HK-2 (cell line): ENCODE results near the gene TAX1BP3.
A peak's percentile ranks its signal among the peaks of the same experiment; 100 is the strongest.

Experiments
- DNase-seq: peaks from one replicate; pipeline ENCODE4 v3.0.0-alpha.2; 2018; ENCODE audit not compliant: unreplicated experiment

Gene TAX1BP3

DNA sequence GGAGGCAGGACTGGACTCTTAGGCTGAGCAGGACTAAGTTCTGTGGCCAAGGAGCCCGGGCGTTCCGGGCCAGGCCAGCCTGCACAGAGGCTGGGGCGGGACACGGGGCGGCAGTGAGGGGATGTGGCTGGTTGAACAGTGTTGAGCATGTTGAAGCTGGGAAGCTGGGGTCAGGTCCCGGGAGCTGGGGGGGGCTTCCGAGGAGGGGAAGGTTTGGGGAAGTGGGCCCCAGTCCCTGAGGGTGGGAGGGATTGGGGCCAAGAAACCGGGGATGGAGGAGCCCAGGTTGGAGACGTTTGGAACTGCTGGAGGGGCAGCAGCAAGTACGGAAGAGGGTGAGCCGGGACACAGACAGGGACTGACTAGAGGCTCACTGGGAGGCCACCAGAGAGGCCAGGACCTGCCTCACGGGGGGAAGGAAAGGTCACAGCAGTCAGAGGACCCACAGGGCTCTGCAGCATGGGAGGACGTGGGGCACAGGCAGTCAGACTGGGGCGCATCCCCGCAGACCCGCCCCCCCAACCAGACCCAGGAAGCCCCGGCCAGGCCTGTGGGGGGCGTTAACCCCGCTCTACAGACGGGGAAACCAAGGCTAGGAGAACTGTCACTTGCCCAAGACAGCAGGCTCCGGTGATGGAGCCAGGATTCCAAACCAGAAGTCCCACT, 9.5 kb downstream of the TAX1BP3 start:
- no peak for DNase-seq

DNA sequence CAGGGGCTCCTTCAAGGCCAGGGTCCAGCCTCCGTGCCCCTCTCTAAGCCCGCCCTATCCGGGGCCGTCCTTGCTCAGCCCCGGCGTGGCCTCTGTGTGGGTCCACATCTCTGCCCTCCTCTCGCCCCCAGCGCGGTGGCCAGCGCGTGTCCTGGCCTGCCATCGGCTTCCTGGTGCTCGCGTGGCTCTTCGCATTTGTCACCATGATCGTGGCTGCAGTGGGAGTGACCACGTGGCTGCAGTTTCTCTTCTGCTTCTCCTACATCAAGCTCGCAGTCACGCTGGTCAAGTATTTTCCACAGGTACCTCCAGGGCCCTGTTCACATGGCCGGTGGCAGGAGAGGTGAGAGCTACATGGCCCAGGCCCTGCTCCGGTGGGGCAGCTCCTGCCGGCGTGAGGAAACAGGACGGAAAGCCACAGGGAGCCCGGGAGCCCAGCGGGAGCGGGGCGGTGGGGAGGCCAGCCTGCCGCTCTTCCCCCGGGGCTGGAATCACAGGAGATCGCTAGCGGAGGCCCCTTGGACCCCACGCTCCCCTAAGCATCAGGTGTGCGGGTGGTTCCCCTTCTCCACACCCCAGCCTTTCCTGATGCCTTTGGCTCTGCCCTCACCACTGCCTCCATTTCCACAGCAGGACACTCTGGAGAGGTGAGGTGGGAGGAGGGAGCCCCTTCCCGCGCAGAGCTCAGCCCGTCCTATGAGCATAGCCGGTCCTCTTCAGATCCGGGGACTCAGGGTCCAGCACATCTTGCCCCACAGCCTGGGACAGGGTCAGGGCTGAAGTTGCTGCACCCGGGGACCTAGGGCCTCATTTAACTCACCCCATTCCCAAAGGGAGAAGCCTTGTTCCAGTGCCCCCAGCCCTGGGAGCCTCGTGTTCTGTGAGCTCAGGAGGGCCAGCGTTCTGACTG, 10.2 kb downstream of the TAX1BP3 start:
- DNase-seq, result no peak

DNA sequence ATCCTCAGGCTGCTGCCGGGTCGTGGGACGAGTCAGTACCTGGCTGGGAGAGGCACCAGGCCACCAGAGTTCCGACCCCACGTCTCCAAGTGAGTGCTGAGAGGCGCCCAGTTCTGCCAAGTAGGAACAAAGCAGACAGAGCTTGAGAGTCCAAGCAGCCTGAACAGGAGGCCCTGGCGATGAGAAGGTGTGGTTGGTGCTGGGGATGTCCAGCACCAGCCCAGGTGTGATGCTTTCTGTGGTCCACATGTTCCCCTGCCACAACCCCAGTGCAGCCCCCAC, 10.8 kb downstream of the TAX1BP3 start:
- no peak for DNase-seq

- no peak for DNase-seq
Measured at GRCh38 chr17:3656755-3657587, 11.4 kb downstream of the TAX1BP3 start.

- no peak for DNase-seq
Measured at GRCh38 chr17:3656353-3656752, 12.0 kb downstream of the TAX1BP3 start.

GRCh38 chr17:3655766-3656165, 12.6 kb downstream of the TAX1BP3 start:
- no peak for DNase-seq

DNA sequence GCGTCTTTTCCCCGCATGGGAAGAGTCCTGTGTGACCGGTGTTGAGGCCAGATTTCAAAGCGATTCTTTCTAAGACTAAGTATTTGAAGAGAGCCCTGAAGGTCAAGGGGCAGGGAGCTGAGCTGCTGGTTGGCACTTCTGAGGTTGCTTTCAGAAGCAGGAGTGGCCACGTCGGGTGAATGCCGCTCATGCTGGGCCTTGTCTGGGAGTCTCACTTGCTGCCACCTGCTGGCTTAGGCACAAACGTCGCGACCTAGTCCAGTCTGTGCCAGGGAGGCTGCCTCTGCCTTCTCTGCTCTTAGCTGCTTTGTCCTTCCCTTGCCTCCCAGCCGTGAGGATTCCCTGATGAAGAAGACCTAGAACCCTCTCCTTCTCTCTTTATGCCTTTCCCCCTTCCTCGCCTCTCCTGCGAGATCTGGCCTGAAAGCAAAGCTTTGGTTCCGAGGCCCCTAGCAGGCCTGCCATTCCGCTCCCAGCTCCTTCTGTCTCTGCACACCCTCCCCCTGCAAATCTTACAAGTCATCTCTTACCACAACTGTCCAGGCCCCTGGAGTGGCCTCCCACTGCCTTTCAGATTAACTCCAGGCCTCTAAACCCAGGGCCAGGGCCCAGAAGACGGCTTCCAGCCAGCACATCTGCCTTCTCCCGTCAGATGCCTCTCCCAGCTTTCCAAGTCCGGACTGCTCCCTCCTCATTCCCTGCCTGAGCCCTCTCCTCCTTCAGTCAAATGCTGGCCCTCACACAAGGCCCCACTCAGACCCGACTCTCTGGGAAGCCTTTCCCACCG, 20.4 kb downstream of the TAX1BP3 start:
- no peak for DNase-seq

GRCh38 chr17:3647251-3647650, 21.1 kb downstream of the TAX1BP3 start:
- DNase-seq, result no peak

DNA sequence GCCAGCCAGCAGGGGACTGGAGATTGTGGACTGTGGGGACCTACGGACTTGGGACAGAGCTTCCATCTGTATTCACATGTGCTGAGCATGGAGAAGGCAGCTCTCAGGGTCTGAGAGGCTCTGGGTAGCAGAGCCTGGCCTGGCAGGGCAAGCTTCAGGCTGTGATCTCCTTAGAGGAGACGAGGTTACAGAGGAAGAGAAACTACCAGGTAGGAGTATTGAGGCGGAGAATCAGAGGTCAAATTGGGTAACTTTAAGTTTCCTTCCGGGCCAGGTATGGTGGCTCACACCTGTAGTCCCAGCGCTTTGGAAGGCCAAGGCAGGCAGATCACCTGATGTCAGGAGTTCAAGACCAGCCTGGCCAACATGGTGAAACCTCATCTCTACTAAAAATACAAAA, 23.1 kb downstream of the TAX1BP3 start:
- no peak for DNase-seq

DNA sequence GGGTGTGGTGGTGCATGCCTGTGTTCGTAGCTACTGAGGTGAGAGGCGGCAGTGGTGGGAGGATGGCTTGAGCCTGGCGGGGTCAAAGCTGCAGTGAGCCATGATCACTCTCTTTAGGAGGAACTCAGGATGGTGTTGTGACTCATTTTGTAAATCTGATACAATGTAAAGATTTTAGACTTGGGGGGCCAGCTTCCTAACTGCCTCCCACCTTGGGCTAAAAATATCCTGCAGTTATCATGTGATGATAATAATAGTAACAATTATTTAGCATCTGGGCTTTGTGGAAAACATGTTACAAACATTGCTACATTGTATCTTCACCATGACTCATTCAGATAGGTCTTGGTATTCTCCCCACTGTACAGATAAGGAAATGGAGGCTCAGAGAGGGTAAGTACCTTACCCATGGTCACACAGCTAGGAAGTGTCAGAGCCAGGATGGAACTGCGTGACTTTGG, 24.5 kb downstream of the TAX1BP3 start:
- no peak for DNase-seq

DNA sequence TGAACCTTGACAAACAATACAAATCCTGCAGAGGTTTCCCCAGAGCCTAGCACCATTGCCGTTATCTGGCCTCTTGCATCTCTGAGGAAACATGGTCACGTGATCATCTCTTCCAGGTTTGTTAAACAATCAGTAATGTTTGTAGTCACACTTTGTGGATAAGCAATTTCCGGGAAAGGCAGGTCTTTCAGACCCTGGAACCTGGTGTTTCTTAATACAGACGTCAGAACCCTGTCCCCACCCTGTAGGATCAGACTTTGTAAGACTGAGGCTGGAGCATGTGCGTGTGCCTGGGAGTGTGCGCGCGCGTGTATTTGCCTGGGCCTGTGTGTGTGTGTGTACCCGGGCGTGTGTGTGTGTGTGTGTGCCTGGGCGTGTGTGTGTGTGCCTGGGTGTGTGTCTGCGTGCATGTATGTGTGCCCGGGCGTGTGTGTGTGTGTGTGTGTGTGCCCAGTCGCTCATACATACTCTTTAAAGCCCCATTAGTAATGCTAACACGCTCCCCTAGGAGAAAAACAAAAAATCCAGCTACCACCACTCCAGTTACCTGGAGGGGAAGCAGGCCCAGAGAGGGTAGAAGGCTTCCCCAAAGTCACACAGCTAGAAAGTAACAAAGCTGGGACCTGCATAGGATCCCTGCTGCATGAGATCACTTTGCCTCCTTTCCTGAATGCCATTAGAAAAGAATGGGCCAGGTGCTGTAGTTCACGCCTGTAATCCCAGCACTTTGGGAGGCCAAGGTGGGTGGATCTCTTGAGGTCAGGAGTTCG, 26.5 kb downstream of the TAX1BP3 start:
- DNase-seq, result no peak

- no peak for DNase-seq
Measured at GRCh38 chr17:3641014-3641413, 27.4 kb downstream of the TAX1BP3 start.

- no peak for DNase-seq
Measured at GRCh38 chr17:3639981-3640596, 28.3 kb downstream of the TAX1BP3 start.

DNA sequence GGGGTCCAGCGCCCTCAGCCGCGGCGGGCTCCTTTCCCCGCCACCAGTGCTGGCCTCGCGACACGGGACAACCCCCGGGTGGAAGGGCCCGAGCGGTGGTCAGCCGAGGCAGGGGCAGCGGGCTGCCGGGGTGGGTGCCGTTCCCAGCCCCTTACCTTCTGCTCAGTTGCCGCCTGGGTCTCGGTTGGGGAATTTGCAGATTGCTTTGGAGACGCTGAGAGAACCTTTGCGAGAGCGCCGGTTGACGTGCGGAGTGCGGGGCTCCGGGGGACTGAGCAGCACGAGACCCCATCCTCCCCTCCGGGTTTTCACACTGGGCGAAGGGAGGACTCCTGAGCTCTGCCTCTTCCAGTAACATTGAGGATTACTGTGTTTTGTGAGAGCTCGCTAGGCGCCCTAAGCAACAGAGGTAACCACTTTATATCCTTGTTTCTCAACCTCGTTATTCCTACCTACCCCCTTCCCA, 31.4 kb downstream of the TAX1BP3 start:
- no peak for DNase-seq

DNA sequence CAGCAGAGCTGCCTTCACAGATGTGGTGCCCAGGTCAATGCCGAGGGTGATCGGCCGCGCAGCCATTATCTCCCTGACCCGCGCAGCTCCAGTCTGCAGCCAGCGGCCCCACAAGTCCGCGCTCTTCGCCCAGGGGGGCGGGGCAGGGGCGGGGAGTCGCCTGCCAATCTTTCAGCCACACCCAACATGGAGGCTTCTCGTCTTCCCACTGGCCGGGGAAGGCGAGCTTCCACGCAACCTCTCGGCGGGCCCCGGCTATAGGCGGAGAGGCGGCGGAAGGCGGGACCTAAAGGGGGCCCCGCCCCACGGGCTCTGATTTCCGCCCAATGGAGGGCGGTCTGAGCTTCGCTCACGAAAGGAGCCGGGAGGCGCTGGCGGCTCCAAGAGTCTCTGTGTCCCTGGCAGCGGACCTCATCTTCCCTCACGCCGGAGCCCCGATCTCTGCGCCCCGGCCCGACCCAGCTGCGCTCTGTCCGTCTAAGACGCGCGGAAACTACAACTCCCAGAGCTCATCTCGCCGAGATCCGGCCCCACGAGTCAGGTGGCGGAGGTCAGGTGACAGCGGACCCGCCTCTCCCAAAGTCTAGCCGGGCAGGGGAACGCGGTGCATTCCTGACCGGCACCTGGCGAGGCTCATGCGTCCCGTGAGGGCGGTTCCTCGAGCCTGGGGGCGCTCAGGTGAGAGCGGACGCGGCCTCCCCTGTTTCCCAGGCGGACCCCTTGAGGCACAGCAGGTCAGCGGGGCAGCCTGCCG, 32.0 kb downstream of the TAX1BP3 start, which contains the start of the genes CTNS and SHPK:
Gene CTNS, plus strand, starts transcription at position 607 of the 754 bp plus-strand sequence. CDS start 3,447 bp downstream, outside the sequence.
Gene SHPK, minus strand, starts transcription at position 97 of the 754 bp plus-strand sequence. Its CDS starts 31 bp downstream, at position 66.
- peak; percentile 97 for DNase-seq

- no peak for DNase-seq
Measured at GRCh38 chr17:3635474-3636153, 32.8 kb downstream of the TAX1BP3 start.

GRCh38 chr17:3632287-3632686, 36.1 kb downstream of the TAX1BP3 start:
- DNase-seq, result no peak

GRCh38 chr17:3630781-3631180, 37.6 kb downstream of the TAX1BP3 start:
- no peak for DNase-seq

GRCh38 chr17:3627769-3628167, 40.6 kb downstream of the TAX1BP3 start:
- DNase-seq, result no peak
